ENCODE results near the gene TBC1D2B.

The TBC1D2B gene

GRCh38 chr15:78093242-78094020 lies 15.9 kb upstream of the TBC1D2B start:
- DNase-seq: no peak

GRCh38 chr15:78092261-78093041 lies 14.9 kb upstream of the TBC1D2B start, which contains the start of gene SH2D7:
SH2D7 (plus strand) TSS chr15:78092561; CDS start chr15:78092585, 24 bp downstream.
- no peak for DNase-seq

- no peak for DNase-seq
Measured at GRCh38 chr15:78090422-78091063, 13.0 kb upstream of the TBC1D2B start.

- no peak for DNase-seq
Measured at GRCh38 chr15:78088773-78089080, 11.2 kb upstream of the TBC1D2B start.

DNA sequence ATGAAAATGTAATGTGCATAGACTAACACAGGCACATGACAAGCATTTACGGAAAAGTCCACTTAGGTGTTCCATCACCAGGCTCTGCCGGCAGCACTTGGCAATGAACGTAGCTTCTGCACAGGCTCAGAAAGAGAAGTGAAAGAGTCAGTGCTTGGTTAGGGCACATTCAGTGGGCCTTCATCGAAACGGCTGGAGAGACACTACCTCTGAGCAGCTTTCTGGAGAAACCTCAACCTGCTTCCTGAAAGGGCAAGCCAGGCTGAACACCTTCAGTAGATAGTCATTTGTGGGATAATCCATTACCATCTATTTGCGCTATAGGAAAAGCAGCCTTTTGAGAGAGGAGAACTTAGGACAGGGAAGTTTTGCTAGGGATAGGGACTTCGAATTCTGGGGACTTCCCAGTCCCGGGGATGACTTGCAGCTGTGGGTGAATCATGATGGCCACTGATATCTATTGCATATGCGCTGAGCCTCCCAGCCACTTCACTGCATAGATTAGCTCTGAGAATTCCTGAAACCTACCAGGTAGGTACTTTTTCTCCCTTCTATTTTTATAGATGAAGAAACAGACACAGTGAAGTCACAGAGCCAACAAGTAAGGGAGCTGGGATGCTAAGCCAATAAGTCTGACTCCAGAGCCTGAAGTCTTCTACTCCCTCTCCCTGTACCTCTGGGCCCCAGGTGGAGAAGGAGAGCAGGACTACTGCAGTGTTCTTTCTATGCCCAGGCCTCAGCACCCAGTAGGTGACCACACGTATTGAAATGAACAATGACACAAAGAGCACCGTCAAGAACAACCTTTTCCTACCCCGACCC lies 10.7 kb upstream of the TBC1D2B start:
- no peak for DNase-seq

DNA sequence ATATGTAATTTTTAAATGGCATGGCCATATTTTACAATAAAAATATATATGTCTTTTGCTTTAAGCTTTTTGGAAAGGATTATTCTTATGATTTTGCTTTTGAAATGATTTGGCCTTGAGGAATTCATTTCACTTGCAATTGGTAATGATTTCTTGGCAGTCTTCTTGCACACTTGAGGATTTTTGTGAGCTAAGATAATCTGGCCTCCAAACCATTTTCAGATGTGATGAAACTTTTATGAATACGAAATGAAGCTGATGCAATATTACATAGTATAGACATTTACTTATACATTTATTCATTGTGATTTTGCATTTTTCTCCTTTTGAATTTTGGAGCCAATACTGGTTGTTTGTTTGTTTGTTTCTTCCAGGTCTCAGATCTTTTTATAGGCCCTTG lies 8.4 kb upstream of the TBC1D2B start:
- no peak for DNase-seq

GRCh38 chr15:78084449-78084750 lies 6.9 kb upstream of the TBC1D2B start:
- DNase-seq: no peak

DNA sequence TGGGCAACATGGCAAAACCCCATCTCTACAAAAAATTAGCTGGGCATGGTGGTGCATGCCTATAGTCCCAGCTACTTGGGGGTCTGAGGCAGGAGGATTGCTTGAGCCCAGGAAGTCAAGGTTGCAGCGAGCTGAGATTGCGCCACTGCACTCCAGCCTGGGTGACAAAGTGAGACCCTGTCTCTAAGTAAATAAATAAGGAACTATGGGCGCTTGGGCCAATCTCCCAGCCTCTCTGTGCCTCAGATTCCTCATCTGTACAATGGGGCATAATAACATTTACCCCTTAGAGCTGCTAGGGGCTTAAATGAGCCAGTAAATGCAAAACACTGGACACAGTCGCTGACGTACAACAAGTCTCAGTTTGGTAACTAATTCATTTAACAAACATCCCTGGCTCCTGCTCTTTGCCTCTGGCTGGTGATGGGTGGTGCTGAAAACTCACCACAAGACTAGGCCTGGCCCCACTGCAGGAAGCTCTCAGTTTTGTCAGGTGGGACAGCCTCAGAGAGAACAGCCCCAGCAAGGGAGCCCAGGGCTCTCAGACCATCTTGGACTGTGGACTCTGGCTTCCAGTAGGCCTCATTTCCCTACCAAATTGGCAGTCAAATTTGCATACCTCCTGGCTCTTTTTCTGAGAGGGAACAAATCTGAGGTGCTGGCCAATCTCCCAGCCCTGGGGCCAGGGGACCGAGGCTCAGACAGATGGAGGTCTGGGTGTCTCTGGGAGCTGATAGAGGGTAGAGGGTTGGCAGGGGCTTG lies 6.4 kb upstream of the TBC1D2B start:
- DNase-seq: no peak

DNA sequence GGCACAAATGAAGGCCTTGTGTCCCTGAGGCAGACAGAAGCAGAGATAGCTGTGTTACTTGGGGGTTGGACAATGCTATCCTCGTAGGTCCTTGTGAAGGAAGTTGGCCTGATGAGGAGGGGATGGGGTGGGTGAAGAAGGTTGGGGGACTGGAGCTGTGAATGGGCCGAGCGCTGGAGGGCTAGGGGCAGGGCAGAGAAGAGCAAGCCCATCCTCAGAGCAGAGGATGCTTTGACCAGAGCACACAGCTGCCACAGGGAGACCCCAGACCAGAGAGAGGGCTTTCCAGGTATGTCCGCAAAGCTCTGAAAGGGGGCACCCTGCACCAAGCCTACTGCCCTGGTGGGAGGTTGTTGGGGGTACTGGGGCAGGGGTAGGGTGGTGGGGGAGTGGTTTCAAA lies 5.7 kb upstream of the TBC1D2B start:
- DNase-seq: no peak

DNA sequence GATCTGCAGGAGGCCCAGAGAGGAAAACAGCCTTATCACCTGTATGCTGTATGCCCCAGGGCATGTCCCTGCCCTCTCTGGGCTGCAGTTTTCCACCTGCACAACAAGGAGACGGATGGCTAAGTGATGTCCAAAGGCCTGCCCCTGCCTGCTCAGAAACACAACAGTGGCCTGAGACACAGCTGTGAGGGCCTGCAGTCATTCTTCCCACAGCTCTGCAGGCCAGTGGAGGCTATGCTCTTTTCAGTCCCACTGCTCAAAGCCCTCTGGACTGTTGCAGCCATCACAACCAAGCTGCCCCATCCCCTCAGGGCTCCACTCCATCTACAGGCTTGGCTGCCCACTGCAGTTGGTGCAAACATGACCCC lies 5.2 kb upstream of the TBC1D2B start:
- DNase-seq: no peak

GRCh38 chr15:78082106-78082742 lies 4.7 kb upstream of the TBC1D2B start:
- no peak for DNase-seq

GRCh38 chr15:78080088-78080460 lies 2.6 kb upstream of the TBC1D2B start:
- DNase-seq: no peak

GRCh38 chr15:78079298-78080087 lies 2.0 kb upstream of the TBC1D2B start:
- no peak for DNase-seq

- no peak for DNase-seq
Measured at GRCh38 chr15:78077871-78078210, 330 bp upstream of the TBC1D2B start.

GRCh38 chr15:78076231-78077052 lies 1.1 kb downstream of the TBC1D2B start:
- DNase-seq: no peak

DNA sequence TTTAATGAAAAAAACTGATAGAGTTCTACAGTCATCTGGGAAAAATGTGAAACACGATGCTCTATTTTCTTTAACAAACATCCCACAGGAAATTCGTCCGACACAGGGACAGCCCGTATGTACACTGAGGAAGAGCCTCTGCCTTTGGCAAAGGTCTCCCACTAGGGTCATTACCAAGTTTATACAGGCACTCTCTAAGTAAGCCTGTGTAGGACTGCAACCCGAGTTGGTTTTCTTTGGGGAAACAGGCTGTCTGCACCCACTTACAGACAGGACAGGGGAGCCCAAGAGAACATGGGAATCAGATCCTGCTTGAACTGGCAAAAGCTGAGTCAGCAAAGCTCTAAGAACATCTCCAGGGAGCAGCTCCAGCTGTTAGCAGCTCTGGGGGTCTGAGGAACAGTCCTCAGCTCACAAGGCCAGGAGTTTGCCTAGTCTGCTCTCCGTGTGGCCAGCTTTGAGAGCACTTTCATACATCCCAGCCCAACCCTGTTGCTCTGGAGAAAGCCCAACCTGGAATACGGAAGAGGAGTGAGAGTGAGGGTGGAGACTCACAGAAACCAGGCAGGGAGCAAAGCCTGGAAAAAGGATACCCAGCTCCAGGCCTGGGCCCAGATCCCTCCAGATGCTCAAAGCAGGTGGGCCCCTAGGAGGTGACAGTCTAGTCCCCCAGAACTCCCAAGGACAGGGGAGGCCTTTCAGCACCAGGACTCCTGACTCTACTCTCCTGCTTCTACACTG lies 1.9 kb downstream of the TBC1D2B start:
- no peak for DNase-seq

DNA sequence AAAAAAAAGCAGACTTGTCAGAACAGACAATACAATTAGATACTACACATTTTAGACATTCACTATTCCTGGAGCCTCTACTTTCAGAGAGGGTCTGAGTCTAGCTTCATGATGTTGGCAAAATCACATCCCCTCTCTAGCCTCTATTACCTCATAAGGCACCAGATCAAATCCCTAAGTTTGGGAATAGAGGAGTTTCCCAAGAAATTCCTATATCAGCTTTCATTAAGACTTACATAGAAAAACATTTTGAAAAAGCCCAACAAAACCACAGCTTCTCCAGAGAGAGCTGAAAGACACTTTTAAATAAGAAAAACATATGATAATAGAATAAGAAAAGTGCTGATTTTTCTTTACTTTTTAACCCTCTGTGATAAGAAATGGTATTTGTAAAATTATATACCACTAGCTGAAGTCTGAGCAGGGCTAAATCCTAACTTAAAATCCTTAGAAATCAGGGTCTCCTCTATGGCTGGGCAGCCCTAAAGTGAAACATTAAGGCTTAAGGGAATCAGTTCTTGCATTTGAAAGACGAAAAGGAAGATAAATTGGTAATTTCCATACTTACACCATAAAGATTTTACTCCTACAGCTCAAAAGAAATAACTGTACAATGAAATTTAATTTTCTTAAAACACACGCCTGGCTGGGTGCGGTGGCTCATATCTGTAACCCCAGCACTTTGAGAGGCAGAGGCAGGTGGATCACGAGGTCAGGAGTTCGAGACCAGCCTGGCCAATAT lies 4.3 kb downstream of the TBC1D2B start:
- DNase-seq: no peak

- no peak for DNase-seq
Measured at GRCh38 chr15:78072080-78072892, 5.2 kb downstream of the TBC1D2B start.

Measured in NCI-H1436 treated with DMSO at 0.1 percent for 48 hours (cell line).